Measurements from ENCODE around the gene RABGAP1L. TPM values are rescaled to one million over a fixed set of nuclear protein-coding genes. Genes with fewer than 3 reads are reported as not detected.

RABGAP1L gene
- total and polyA plus RNA-seq, 2 of the 4 experiments (the other 2 are of a cell fraction): 7.9 to 26.7 TPM

GRCh38 chr1:174913225-174913903, 754.0 kb downstream of the RABGAP1L start:
- intact Hi-C loops (cut with micrococcal nuclease) (no loop called here), in situ Hi-C loops (cut with MboI; ENCODE audit: low sequenced_read_pairs) (no loop called here), dilution Hi-C loops (cut with HindIII; ENCODE audit: low sequenced_read_pairs, unreplicated experiment) (no loop called here)
- H3K9me3 ChIP-seq (ENCODE audit: control insufficient read depth, insufficient read depth, low read length): no peaks in the 10 kb centered on the region
- H2AFZ ChIP-seq (replicated peaks; ENCODE audit: low read length, poor library complexity): no peak overlapping the region
- DNase-seq: no peak
- H3K23ac ChIP-seq (ENCODE audit: low read depth, low read length): no peak overlapping the region
- CTCF ChIA-PET: no interaction called here
- H3K4me2 ChIP-seq (ENCODE audit: low read depth, low read length): no peak overlapping the region
- TF ChIP-seq RCOR1 (IDR thresholded peaks at IDR 0.05; ENCODE audit: insufficient replicate concordance, low read length) (no peak), MAZ (IDR thresholded peaks at IDR 0.05; ENCODE audit: borderline replicate concordance, low read depth, low read length) (no peak)
- H3K9me1 ChIP-seq (ENCODE audit: insufficient read depth, low read length): no peaks in the 10 kb centered on the region
- no CpG with 5 or more reads among the region's 5 CpGs for WGBS, 2 experiments (ENCODE audit: extremely low coverage in 2 of 2, insufficient read length in 1 of 2)
- no peak overlapping the region for H3K4ac ChIP-seq (ENCODE audit: low read depth, low read length)
- H2AK9ac ChIP-seq (replicated peaks; ENCODE audit: low read depth, low read length, poor library complexity): no peak overlapping the region
- H3K4me1 ChIP-seq (ENCODE audit: control insufficient read depth, insufficient read depth, low read length): no peaks in the 10 kb centered on the region
- no peak overlapping the region for H2BK120ac ChIP-seq (ENCODE audit: low read depth, low read length)
- no peak overlapping the region for H3K27ac ChIP-seq (ENCODE audit: insufficient read depth, low read length)
- ATAC-seq (ENCODE audit: low read depth): no peak
- no peak overlapping the region for H3K56ac ChIP-seq (ENCODE audit: extremely low read depth, insufficient read depth, low read length)
- no peak overlapping the region for H2AK5ac ChIP-seq (ENCODE audit: low read depth, low read length)
- H3K27me3 ChIP-seq (ENCODE audit: control insufficient read depth, insufficient read depth, low read length): no peaks in the 10 kb centered on the region
- H2BK15ac ChIP-seq (ENCODE audit: low read depth, low read length): no peak overlapping the region
- H2BK20ac ChIP-seq (ENCODE audit: low read depth, low read length): no peak overlapping the region
- no peak overlapping the region for H2BK5ac ChIP-seq (ENCODE audit: low read depth, low read length, poor library complexity, severe bottlenecking)
- no peak overlapping the region for H4K5ac ChIP-seq (ENCODE audit: low read depth, low read length)
- BruUV-seq (replicated peaks): no TSS peak
- no peak overlapping the region for H3K4me3 ChIP-seq (ENCODE audit: insufficient read depth, low read depth, low read length)
- no peak overlapping the region for H3K18ac ChIP-seq (ENCODE audit: low read depth, low read length)
- H4K91ac ChIP-seq (ENCODE audit: insufficient read depth, low read depth, low read length): no peak overlapping the region
- H3K36me3 ChIP-seq (ENCODE audit: control insufficient read depth, insufficient read depth, low read length): no peaks in the 10 kb centered on the region
- H3K14ac ChIP-seq (replicated peaks; ENCODE audit: low read depth, low read length): no peak overlapping the region
- H3K9ac ChIP-seq (ENCODE audit: low read depth, low read length): no peak overlapping the region
- POLR2A ChIA-PET (ENCODE audit: unreplicated experiment): no interaction called here
- H3K79me1 ChIP-seq (ENCODE audit: low read depth in 1 of 2, low read length in 2 of 2): no peaks in the 10 kb centered on the region
- H4K8ac ChIP-seq (ENCODE audit: low read depth in 2 of 2, low read length in 2 of 2): no peak overlapping the region
- no peaks in the 10 kb centered on the region for H4K20me1 ChIP-seq (ENCODE audit: insufficient read depth, low read length)
